Loucy (cell line): ENCODE results near the gene MAP3K20.

Experiments used
- EZH2phosphoT487 ChIP-seq: fragments of 200-600 bp; IDR thresholded peaks from 2 replicates; pipeline ENCODE4 v1.6.1; 2018; ENCODE audit warnings: antibody characterized with exemption, mild to moderate bottlenecking, moderate library complexity, borderline replicate concordance
- TF ChIP-seq, protein P1 (sequence below): fragments of 200-600 bp; sonication (generic); conservative IDR thresholded peaks from 2 replicates; pipeline ENCODE4 v1.5.1; 2014; ENCODE audit warnings: mild to moderate bottlenecking, antibody characterized with exemption, low read length

DNA sequence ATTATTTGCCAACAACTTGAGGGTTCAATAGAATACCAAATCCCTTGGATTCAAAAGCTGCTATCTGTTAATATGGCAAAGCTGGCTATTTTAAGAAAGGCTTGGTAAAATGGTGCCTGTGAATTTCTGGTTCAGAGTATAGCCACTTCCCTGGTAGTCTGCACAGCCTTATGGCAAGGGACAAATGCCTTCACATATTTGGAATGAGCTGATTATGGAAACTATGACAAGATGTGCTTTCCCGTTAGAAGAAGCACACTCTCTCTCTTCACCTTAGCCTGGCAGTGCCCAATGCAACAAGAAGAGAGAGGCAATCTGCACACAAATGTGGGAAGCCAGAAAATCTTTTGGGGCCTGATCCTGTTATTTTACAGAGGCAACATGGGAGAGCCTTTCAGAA is 47.5 kb upstream of the MAP3K20 start:
- TF ChIP-seq, protein P1, sequence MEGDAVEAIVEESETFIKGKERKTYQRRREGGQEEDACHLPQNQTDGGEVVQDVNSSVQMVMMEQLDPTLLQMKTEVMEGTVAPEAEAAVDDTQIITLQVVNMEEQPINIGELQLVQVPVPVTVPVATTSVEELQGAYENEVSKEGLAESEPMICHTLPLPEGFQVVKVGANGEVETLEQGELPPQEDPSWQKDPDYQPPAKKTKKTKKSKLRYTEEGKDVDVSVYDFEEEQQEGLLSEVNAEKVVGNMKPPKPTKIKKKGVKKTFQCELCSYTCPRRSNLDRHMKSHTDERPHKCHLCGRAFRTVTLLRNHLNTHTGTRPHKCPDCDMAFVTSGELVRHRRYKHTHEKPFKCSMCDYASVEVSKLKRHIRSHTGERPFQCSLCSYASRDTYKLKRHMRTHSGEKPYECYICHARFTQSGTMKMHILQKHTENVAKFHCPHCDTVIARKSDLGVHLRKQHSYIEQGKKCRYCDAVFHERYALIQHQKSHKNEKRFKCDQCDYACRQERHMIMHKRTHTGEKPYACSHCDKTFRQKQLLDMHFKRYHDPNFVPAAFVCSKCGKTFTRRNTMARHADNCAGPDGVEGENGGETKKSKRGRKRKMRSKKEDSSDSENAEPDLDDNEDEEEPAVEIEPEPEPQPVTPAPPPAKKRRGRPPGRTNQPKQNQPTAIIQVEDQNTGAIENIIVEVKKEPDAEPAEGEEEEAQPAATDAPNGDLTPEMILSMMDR, result no peak
- TF ChIP-seq EZH2phosphoT487, result no peak
